Endothelial cell of umbilical vein (primary cell): ENCODE results near the gene GRK5. TPM values are rescaled to one million over a fixed set of nuclear protein-coding genes. Genes with fewer than 3 reads are reported as not detected.

Source experiments
- BruUV-seq: library from RNA; stranded (reverse); fragments of 400-500 nt; replicated peaks from 2 replicates; lab custom pipeline; 2021; lab: Mats Ljungman, UMichigan
- CTCF ChIA-PET: fragments of 300-600, 350-600 bp; sonication (Branson Sonifier 250); formaldehyde crosslinking; loops from one replicate; lab custom pipeline; 2021; ENCODE audit warnings: antibody characterized with exemption, inconsistent platforms; lab: Charles Lee
- POLR2A ChIA-PET: fragments of 300-600, 350-600 bp; sonication (Branson Sonifier 250); formaldehyde crosslinking; loops from one replicate; lab custom pipeline; 2021; ENCODE audit warnings: antibody characterized with exemption, inconsistent platforms; lab: Charles Lee
- DNase-seq: peaks from one replicate; pipeline ENCODE4 v3.0.0-alpha.2; 2011; ENCODE audit warnings: low read depth, low spot score
- FAIRE-seq: peaks from 2 replicates; lab custom pipeline; 2011; peaks lifted over from hg19 to GRCh38; lab: Jason Lieb, UNC
- H2AFZ ChIP-seq: 2 replicates; pipeline ENCODE4 v1.6.0; 2012; ENCODE audit warnings: low read depth, low read length, control low read depth, inconsistent platforms
- H3K27ac ChIP-seq: 2 replicates; pipeline ENCODE4 v1.5.1; 2011; ENCODE audit warnings: low read depth, mild to moderate bottlenecking, control low read depth, low read length, moderate library complexity; ENCODE audit not compliant: insufficient read depth
- H3K27me3 ChIP-seq, 2 experiments: 2 replicates each; pipeline versions ENCODE4 v1.6.0 to v1.6.1; 2011; ENCODE audit warnings: low read length in 2 of 2, mixed read lengths in 1 of 2; ENCODE audit not compliant: control insufficient read depth in 2 of 2, insufficient read depth in 2 of 2
- H3K36me3 ChIP-seq, 2 experiments: 2 replicates in 1 of 2; 3 replicates in 1 of 2; pipeline ENCODE4 v1.5.1; 2011; ENCODE audit warnings: low read length in 2 of 2, mild to moderate bottlenecking in 1 of 2, moderate library complexity in 1 of 2; ENCODE audit not compliant: control insufficient read depth in 2 of 2, insufficient read depth in 2 of 2; ENCODE audit errors: extremely low read depth in 1 of 2
- H3K4me1 ChIP-seq: 3 replicates; pipeline ENCODE4 v1.5.1; 2011; ENCODE audit warnings: mild to moderate bottlenecking, low read length; ENCODE audit not compliant: control insufficient read depth, insufficient read depth; ENCODE audit errors: extremely low read depth
- H3K4me2 ChIP-seq: 2 replicates; pipeline ENCODE4 v1.6.1; 2011; ENCODE audit warnings: low read length, control low read depth, mixed read lengths; ENCODE audit not compliant: insufficient read depth
- H3K4me3 ChIP-seq, 3 experiments: fragments of 200-600 bp in 1 of 3; sonication (generic), shearing (Covaris generic) in 1 of 3; replicated peaks in 1 of 3; 2 replicates each; pipeline ENCODE4 v1.5.1; 2011 to 2016; ENCODE audit warnings: control low read depth in 3 of 3, low read length in 3 of 3, mild to moderate bottlenecking in 2 of 3, inconsistent platforms in 1 of 3, low read depth in 1 of 3, moderate library complexity in 1 of 3; ENCODE audit not compliant: insufficient read depth in 1 of 3
- H3K79me2 ChIP-seq: 2 replicates; pipeline ENCODE4 v1.6.0; 2012; ENCODE audit warnings: low read length, inconsistent platforms; ENCODE audit not compliant: control insufficient read depth, insufficient read depth
- H3K9ac ChIP-seq: replicated peaks from 2 replicates; pipeline ENCODE3; 2011; ENCODE audit warnings: low read length, control low read depth; ENCODE audit not compliant: insufficient read depth; ENCODE audit errors: extremely low read depth
- H3K9me1 ChIP-seq: replicated peaks from 3 replicates; pipeline ENCODE4 v1.6.0; 2011; ENCODE audit warnings: mild to moderate bottlenecking, low read length; ENCODE audit not compliant: control insufficient read depth, insufficient read depth; ENCODE audit errors: extremely low read depth
- H3K9me3 ChIP-seq: replicated peaks from 2 replicates; pipeline ENCODE4 v1.5.1; 2012; ENCODE audit warnings: low read length, inconsistent platforms; ENCODE audit not compliant: control insufficient read depth, insufficient read depth
- H4K20me1 ChIP-seq: replicated peaks from 2 replicates; pipeline ENCODE3; 2011; ENCODE audit warnings: mild to moderate bottlenecking, low read length; ENCODE audit not compliant: control insufficient read depth, insufficient read depth; ENCODE audit errors: extremely low read depth
- CTCF ChIP-seq, 2 donors: IDR thresholded peaks; 1 replicate in 1 of 2; 2 replicates in 1 of 2; pipeline ENCODE4 v1.5.1; 2011; ENCODE audit warnings: low read length in 2 of 2, mild to moderate bottlenecking in 2 of 2, moderate library complexity in 2 of 2, control low read depth in 1 of 2, inconsistent platforms in 1 of 2, low read depth in 1 of 2; ENCODE audit not compliant: insufficient read depth in 1 of 2; ENCODE audit errors: extremely low read depth in 1 of 2
- EZH2 ChIP-seq: IDR thresholded peaks from 2 replicates; pipeline ENCODE4 v1.6.1; 2012; ENCODE audit warnings: borderline replicate concordance, low read depth, mild to moderate bottlenecking, moderate library complexity, low read length, inconsistent platforms; ENCODE audit not compliant: severe bottlenecking
- GATA2 ChIP-seq: IDR thresholded peaks from 2 replicates; pipeline ENCODE4 v1.7.0; 2011; ENCODE audit warnings: low read depth, mild to moderate bottlenecking, moderate library complexity, mixed read lengths, low read length; ENCODE audit not compliant: insufficient read length, insufficient read depth
- JUN ChIP-seq: IDR thresholded peaks from 2 replicates; pipeline ENCODE4 v1.6.1; 2011; ENCODE audit warnings: borderline replicate concordance, low read depth; ENCODE audit not compliant: insufficient read length, insufficient read depth
- MAX ChIP-seq: IDR thresholded peaks from 2 replicates; pipeline ENCODE4 v1.6.1; 2011; ENCODE audit not compliant: insufficient read depth, insufficient read length
- MYC ChIP-seq: IDR thresholded peaks from one replicate; pipeline ENCODE4 v1.6.1; 2011; ENCODE audit warnings: mild to moderate bottlenecking, low read depth, low read length
- dilution Hi-C: fragments of 300-500 bp; cut with MboI; formaldehyde crosslinking; loops from one replicate; pipeline ENCODE4 v1.15.0; 2019; ENCODE audit warnings: low sequenced_read_pairs; ENCODE audit not compliant: extremely low pct_ligation_motif_present
- intact Hi-C: fragments of 100-400 bp; cut with micrococcal nuclease; formaldehyde crosslinking; loops from one replicate; pipeline ENCODE4 v1.10.0; 2022
- polyA plus RNA-seq, 4 experiments: library from polyadenylated mRNA; depleted of rRNA in 3 of 4; stranded (reverse) in 3 of 4; unstranded in 1 of 4; fragments of >200 nt; gene quantifications; 2 replicates each; pipeline versions ENCODE4 v1.2.1 to v1.2.3, GENCODE V29; 2011 to 2012; ENCODE audit warnings: missing spikeins in 1 of 4
- total RNA-seq: library from RNA; stranded (reverse); gene quantifications from 2 replicates; pipeline ENCODE4 v1.2.3, GENCODE V29; 2021

GRK5 gene
- total and polyA plus RNA-seq, 2 donors (not counting 3 experiments of a cell fraction or from before 2014, with no cell fraction given) = 13.1 to 29.5 TPM

- no peaks in the 10 kb centered on the region for H3K9me1 ChIP-seq
- H3K36me3 ChIP-seq = peaks cover 0 to 3% of the 10 kb centered on the region in 2 experiments
- no TSS peak for BruUV-seq
- H4K20me1 ChIP-seq = no peaks in the 10 kb centered on the region
- H3K9ac ChIP-seq = no peak overlapping the region
- no peak overlapping the region for H3K4me2 ChIP-seq
- ChIA-PET POLR2A (no interaction called here), CTCF (no interaction called here)
- DNase-seq (no peak), FAIRE-seq (no peak)
- intact Hi-C loops (no loop called here), dilution Hi-C loops (no loop called here)
- no peaks in the 10 kb centered on the region for H3K79me2 ChIP-seq
- no peaks in the 10 kb centered on the region for H3K9me3 ChIP-seq
- no peak overlapping the region for H3K27ac ChIP-seq
- no peak overlapping the region for H2AFZ ChIP-seq
- H3K27me3 ChIP-seq = no peaks in the 10 kb centered on the region
- H3K4me3 ChIP-seq = no peak overlapping the region
- TF ChIP-seq MAX (no peak), JUN (no peak), GATA2 (no peak), CTCF (IDR thresholded peaks at IDR 0.05; ENCODE audit: extremely low read depth in 1 of 2, insufficient read depth in 1 of 2, low read depth in 1 of 2, low read length in 2 of 2) (no peak), MYC (no peak), EZH2 (no peak)
- no peaks in the 10 kb centered on the region for H3K4me1 ChIP-seq
Measured at GRCh38 chr10:119379466-119380071, 172.2 kb downstream of the GRK5 start.
